Neuronal stem cell (in vitro differentiated cells): ENCODE measurements around the gene PHF13.
A peak's percentile ranks its signal among the peaks of the same experiment; 100 is the strongest.

Experiments used
- DNase-seq: peaks from one replicate; pipeline ENCODE4 v3.0.0-alpha.2; 2013; ENCODE audit warnings: low spot score
- H2AFZ ChIP-seq: one replicate; pipeline ENCODE4 v1.6.1; 2013; ENCODE audit warnings: mild to moderate bottlenecking, low read length, inconsistent platforms
- H2AK5ac ChIP-seq: 2 replicates; pipeline ENCODE4 v1.6.1; 2013; ENCODE audit warnings: low read depth, mild to moderate bottlenecking, inconsistent platforms, low read length, moderate library complexity, mixed read lengths
- H2BK120ac ChIP-seq: 2 replicates; pipeline ENCODE4 v1.6.1; 2013; ENCODE audit warnings: low read depth, mild to moderate bottlenecking, inconsistent platforms, low read length, moderate library complexity, mixed read lengths
- H2BK12ac ChIP-seq: one replicate; pipeline ENCODE4 v1.6.1; 2013; ENCODE audit warnings: low read length, inconsistent platforms
- H2BK15ac ChIP-seq: 2 replicates; pipeline ENCODE4 v1.6.1; 2013; ENCODE audit warnings: mild to moderate bottlenecking, low read length, inconsistent platforms, mixed read lengths
- H2BK5ac ChIP-seq: one replicate; pipeline ENCODE4 v1.6.1; 2013; ENCODE audit warnings: inconsistent platforms, mild to moderate bottlenecking, low read length, moderate library complexity
- H3K14ac ChIP-seq: one replicate; pipeline ENCODE4 v1.6.1; 2013; ENCODE audit warnings: low read length, inconsistent platforms
- H3K18ac ChIP-seq: 2 replicates; pipeline ENCODE4 v1.6.1; 2013; ENCODE audit warnings: low read length, inconsistent platforms
- H3K23ac ChIP-seq: 2 replicates; pipeline ENCODE4 v1.6.1; 2013; ENCODE audit warnings: low read depth, mild to moderate bottlenecking, mixed read lengths, low read length, inconsistent platforms; ENCODE audit not compliant: poor library complexity
- H3K27ac ChIP-seq: replicated peaks from 3 replicates; pipeline ENCODE4 v1.5.1; 2013; ENCODE audit warnings: low read length, inconsistent platforms
- H3K27me3 ChIP-seq, 3 experiments: 2 replicates each; pipeline ENCODE4 v1.6.1; 2013; ENCODE audit warnings: low read length in 3 of 3, mild to moderate bottlenecking in 2 of 3, inconsistent platforms in 1 of 3, low read depth in 1 of 3, mixed read lengths in 1 of 3, moderate library complexity in 1 of 3; ENCODE audit not compliant: control insufficient read depth in 3 of 3, insufficient read depth in 3 of 3
- H3K36me3 ChIP-seq, 2 donors: replicated peaks in 1 of 2; 2 replicates each; pipeline ENCODE4 v1.6.1; 2013; ENCODE audit warnings: low read length in 2 of 2; ENCODE audit not compliant: control insufficient read depth in 2 of 2, insufficient read depth in 2 of 2
- H3K4ac ChIP-seq: 2 replicates; pipeline ENCODE4 v1.6.1; 2013; ENCODE audit warnings: inconsistent platforms, mild to moderate bottlenecking, low read length, moderate library complexity
- H3K4me1 ChIP-seq, 2 donors: 1 replicate in 1 of 2; 2 replicates in 1 of 2; pipeline ENCODE4 v1.6.1; 2013; ENCODE audit warnings: low read length in 2 of 2, low read depth in 1 of 2; ENCODE audit not compliant: control insufficient read depth in 2 of 2, insufficient read depth in 1 of 2
- H3K4me2 ChIP-seq: one replicate; pipeline ENCODE4 v1.6.1; 2013; ENCODE audit warnings: mild to moderate bottlenecking, low read length, inconsistent platforms; ENCODE audit not compliant: insufficient read depth, poor library complexity, severe bottlenecking
- H3K4me3 ChIP-seq, 2 donors: 2 replicates each; pipeline ENCODE4 v1.5.1; 2013; ENCODE audit warnings: low read length in 2 of 2, mild to moderate bottlenecking in 2 of 2, inconsistent platforms in 1 of 2, moderate library complexity in 1 of 2
- H3K79me1 ChIP-seq: one replicate; pipeline ENCODE4 v1.6.1; 2013; ENCODE audit warnings: low read depth, mild to moderate bottlenecking, inconsistent platforms, low read length, moderate library complexity
- H3K9ac ChIP-seq: one replicate; pipeline ENCODE4 v1.6.1; 2013; ENCODE audit warnings: mild to moderate bottlenecking, low read depth, low read length, inconsistent platforms; ENCODE audit not compliant: poor library complexity
- H3K9me3 ChIP-seq, 2 donors: replicated peaks in 1 of 2; 2 replicates each; pipeline versions ENCODE3 to v1.6.1; 2013; ENCODE audit warnings: low read length in 2 of 2, mild to moderate bottlenecking in 2 of 2, inconsistent platforms in 1 of 2, low read depth in 1 of 2, mixed read lengths in 1 of 2, moderate library complexity in 1 of 2; ENCODE audit not compliant: control insufficient read depth in 2 of 2, insufficient read depth in 1 of 2
- H4K8ac ChIP-seq: one replicate; pipeline ENCODE4 v1.6.1; 2013; ENCODE audit warnings: low read depth, mild to moderate bottlenecking, inconsistent platforms, low read length, moderate library complexity
- H4K91ac ChIP-seq: one replicate; pipeline ENCODE4 v1.6.1; 2013; ENCODE audit warnings: low read length, low read depth, mild to moderate bottlenecking, inconsistent platforms; ENCODE audit not compliant: poor library complexity
- WGBS, 2 donors: extraction: QIAGEN DNeasy Blood & Tissue Kit; methylation state at CpG; one replicate each; pipeline ENCODE4 v1.1.7; 2013; ENCODE audit warnings: missing lambda C conversion rate in 2 of 2, mixed read lengths in 1 of 2; ENCODE audit not compliant: insufficient read length in 2 of 2, insufficient replicate concordance in 1 of 2; ENCODE audit errors: extremely low coverage in 2 of 2; 5-methylcytosine and 5-hydroxymethylcytosine counted together

The PHF13 gene

DNA sequence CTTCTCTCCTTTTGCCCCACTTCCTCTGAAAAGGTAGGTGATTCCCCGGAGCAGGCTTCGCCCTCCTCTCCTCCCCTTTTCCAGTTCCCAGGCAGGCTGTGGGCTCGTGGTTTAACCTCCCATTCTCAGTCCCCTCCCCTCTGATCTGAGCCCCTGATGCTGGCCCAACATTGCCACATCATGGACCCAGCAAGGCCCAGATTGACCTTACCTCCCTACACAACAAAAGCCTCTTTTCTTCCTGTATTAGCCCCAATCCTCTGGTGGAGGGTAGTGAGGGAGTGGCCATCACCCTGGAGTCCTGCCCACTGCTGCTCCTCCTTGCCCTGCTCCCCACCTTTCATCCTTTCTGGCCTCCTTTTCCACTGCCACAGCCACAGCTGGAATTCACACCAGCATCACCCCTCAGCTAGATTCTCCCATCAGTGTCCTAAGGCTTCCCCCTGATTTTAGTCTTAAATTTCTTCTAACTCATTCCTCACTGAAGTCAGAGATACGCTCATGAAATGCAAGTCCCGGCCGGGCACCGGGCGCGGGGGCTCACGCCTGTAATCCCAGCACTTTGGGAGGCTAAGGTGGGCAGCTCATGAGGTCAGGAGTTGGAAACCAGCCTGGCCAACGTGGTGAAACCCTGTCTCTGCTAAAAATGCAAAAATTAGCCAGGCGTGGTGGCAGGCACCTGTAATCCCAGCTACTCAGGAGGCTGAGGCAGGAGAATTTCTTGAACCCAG lies 40.7 kb upstream of the PHF13 start:
- peak overlapping the region; percentile 37 for H2AFZ ChIP-seq
- H3K79me1 ChIP-seq = no peaks in the 10 kb centered on the region
- DNase-seq = no peak
- H2BK12ac ChIP-seq = no peak overlapping the region
- H2AK5ac ChIP-seq = no peak overlapping the region
- no peak overlapping the region for H3K14ac ChIP-seq
- no peak overlapping the region for H2BK15ac ChIP-seq
- no peak overlapping the region for H2BK5ac ChIP-seq
- no peak overlapping the region for H3K18ac ChIP-seq
- H3K4ac ChIP-seq = no peak overlapping the region
- no CpG with 5 or more reads among the region's 12 CpGs for WGBS, 2 donors
- peaks cover 0 to 4% of the 10 kb centered on the region in 2 donors for H3K9me3 ChIP-seq
- H3K27ac ChIP-seq = no peak overlapping the region
- H3K4me2 ChIP-seq = no peak overlapping the region
- peaks cover 0 to 28% (median 0%) of the 10 kb centered on the region in 3 experiments for H3K27me3 ChIP-seq
- H4K91ac ChIP-seq = no peak overlapping the region
- no peak overlapping the region for H3K23ac ChIP-seq
- H3K9ac ChIP-seq = no peak overlapping the region
- H2BK120ac ChIP-seq = no peak overlapping the region
- H3K4me3 ChIP-seq = no peak overlapping the region
- peaks cover 0 to 3% of the 10 kb centered on the region in 2 donors for H3K4me1 ChIP-seq
- no peaks in the 10 kb centered on the region for H3K36me3 ChIP-seq
- H4K8ac ChIP-seq = no peak overlapping the region

GRCh38 chr1:6574025-6574620 lies 39.4 kb upstream of the PHF13 start:
- H2AK5ac ChIP-seq = peak overlapping the region; percentile 40
- peaks cover 0 to 4% of the 10 kb centered on the region in 2 donors for H3K9me3 ChIP-seq
- H3K4me1 ChIP-seq = peaks cover 2 to 15% of the 10 kb centered on the region in 2 donors
- H2BK15ac ChIP-seq = no peak overlapping the region
- no peak overlapping the region for H2BK120ac ChIP-seq
- DNase-seq = no peak
- H2AFZ ChIP-seq = no peak overlapping the region
- WGBS, 2 donors = no CpG with 5 or more reads among the region's 8 CpGs
- H3K23ac ChIP-seq = peak overlapping the region; percentile 69
- no peak overlapping the region for H3K4me2 ChIP-seq
- no peak overlapping the region for H2BK5ac ChIP-seq
- H3K18ac ChIP-seq = no peak overlapping the region
- peak overlapping the region; percentile 53 for H2BK12ac ChIP-seq
- H3K79me1 ChIP-seq = peaks cover 2% of the 10 kb centered on the region
- no peak overlapping the region for H3K9ac ChIP-seq
- no peaks in the 10 kb centered on the region for H3K36me3 ChIP-seq
- no peak overlapping the region for H4K91ac ChIP-seq
- H4K8ac ChIP-seq = no peak overlapping the region
- H3K27me3 ChIP-seq = peaks cover 0 to 24% (median 0%) of the 10 kb centered on the region in 3 experiments
- peak overlapping the region; percentile 66 for H3K14ac ChIP-seq
- H3K4ac ChIP-seq = no peak overlapping the region
- H3K4me3 ChIP-seq = no peak overlapping the region
- no peak overlapping the region for H3K27ac ChIP-seq

GRCh38 chr1:6574818-6575217 lies 38.7 kb upstream of the PHF13 start:
- Histone ChIP-seq H3K4me1 (peaks cover 7 to 18% of the 10 kb centered on the region in 2 donors), H3K4ac (no peak overlapping the region), H4K8ac (no peak overlapping the region), H3K27me3 (peaks cover 0 to 18% (median 0%) of the 10 kb centered on the region in 3 experiments), H2AK5ac (peak overlapping the region; percentile 40), H3K18ac (no peak overlapping the region), H3K27ac (no peak overlapping the region), H3K79me1 (peaks cover 4% of the 10 kb centered on the region), H2AFZ (no peak overlapping the region), H2BK15ac (peak overlapping the region; percentile 9), H2BK5ac (peak overlapping the region; percentile 35), H3K36me3 (no peaks in the 10 kb centered on the region), H3K9me3 (peaks cover 0 to 4% of the 10 kb centered on the region in 2 donors), H3K9ac (no peak overlapping the region), H3K23ac (peak overlapping the region; percentile 69), H3K4me3 (no peak overlapping the region), H3K14ac (peak overlapping the region; percentile 66), H4K91ac (no peak overlapping the region), H2BK12ac (no peak overlapping the region), H3K4me2 (no peak overlapping the region), H2BK120ac (no peak overlapping the region)
- WGBS, 2 donors = no CpG with 5 or more reads among the region's 14 CpGs
- no peak for DNase-seq

- no peaks in the 10 kb centered on the region for H3K27me3 ChIP-seq
These were observed 35.6 kb upstream of the PHF13 start for GRCh38 chr1:6577831-6578525.

More at GRCh38 chr1:6577831-6578525, 35.6 kb upstream of the PHF13 start:
- Histone ChIP-seq H3K4ac (no peak overlapping the region), H3K4me3 (no peak overlapping the region), H3K4me2 (no peak overlapping the region), H2BK15ac (no peak overlapping the region), H3K14ac (no peak overlapping the region), H4K91ac (no peak overlapping the region), H3K79me1 (peaks cover 10% of the 10 kb centered on the region), H3K18ac (no peak overlapping the region), H3K4me1 (peaks cover 14 to 27% of the 10 kb centered on the region in 2 donors), H3K23ac (no peak overlapping the region), H3K9me3 (no peaks in the 10 kb centered on the region), H3K36me3 (peaks cover 6 to 11% of the 10 kb centered on the region in 2 donors), H3K9ac (no peak overlapping the region), H2BK120ac (no peak overlapping the region), H2AFZ (peak overlapping the region; percentile 36), H2AK5ac (no peak overlapping the region), H2BK12ac (no peak overlapping the region), H3K27ac (no peak overlapping the region), H2BK5ac (no peak overlapping the region), H4K8ac (no peak overlapping the region)
- WGBS, 2 donors = no CpG with 5 or more reads among the region's 6 CpGs
- no peak for DNase-seq
